ENCODE results near the gene HECTD1.
"Not testable (repeated sequence)": the region's sequence is repeated elsewhere in the genome, so short reads cannot be mapped to it uniquely, and the experiment has no call there.

Gene HECTD1

DNA sequence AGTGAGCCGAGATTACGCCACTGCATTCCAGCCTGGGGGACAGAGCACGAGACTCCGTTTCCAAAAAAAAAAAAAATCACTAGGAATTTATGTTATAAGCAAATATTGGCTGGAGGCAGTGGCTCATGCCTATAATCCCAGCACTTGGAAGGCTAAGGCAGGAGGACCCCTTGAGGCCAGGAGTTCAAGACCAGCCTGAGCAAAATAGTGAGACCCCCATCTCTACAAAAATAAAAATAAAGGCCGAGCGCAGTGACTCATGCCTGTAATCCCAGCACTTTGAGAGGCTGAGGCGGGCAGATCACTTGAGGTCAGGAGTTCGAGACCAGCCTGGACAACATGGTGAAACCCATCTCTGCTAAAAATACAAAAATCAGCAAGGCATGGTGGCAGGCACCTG lies 144.7 kb downstream of the HECTD1 start:
- not testable (repeated sequence) for H3K27ac ChIP-seq (ENCODE audit: insufficient read depth, low read length, poor library complexity, severe bottlenecking); H3K36me3 ChIP-seq (ENCODE audit: control insufficient read depth, insufficient read depth, low read length); DNase-seq; H3K4me3 ChIP-seq (ENCODE audit: insufficient read depth, low read depth, low read length, poor library complexity, severe bottlenecking); H3K4me1 ChIP-seq (ENCODE audit: control insufficient read depth, insufficient read depth, low read length, poor library complexity, severe bottlenecking); H3K9me3 ChIP-seq (ENCODE audit: control insufficient read depth, low read length); H3K27me3 ChIP-seq (replicated peaks; ENCODE audit: control insufficient read depth, insufficient read depth, low read length, poor library complexity, severe bottlenecking)

DNA sequence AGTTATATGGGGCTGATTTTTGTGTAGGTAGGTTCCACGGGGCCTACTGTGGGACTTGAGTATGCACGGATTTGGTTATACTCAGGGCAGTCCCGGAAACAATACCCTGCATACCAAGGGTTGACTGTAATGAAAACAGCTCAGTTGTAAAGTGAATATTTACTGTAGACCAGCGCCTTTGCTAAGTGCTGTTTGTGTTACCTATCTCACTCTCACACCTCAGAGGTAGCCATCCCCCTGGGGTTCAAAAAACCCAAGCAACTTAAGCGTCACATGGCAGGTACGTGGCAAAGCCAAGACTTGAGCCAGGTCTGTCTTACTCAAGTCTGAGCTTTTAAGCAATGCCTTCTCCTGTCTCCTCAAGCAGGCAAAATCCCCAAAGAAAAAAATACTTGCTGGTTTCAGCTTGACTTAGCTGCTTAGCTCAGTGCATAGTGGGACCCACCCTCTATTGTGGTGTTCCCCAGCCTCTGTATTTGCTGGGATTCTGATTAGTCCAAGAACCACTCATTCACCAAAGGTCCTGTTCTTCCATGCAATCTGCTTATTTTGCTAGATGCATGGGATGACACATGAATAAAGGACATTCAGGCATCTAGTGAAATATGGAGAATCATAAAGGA lies 147.2 kb downstream of the HECTD1 start:
- H3K27me3 ChIP-seq (replicated peaks; ENCODE audit: control insufficient read depth, insufficient read depth, low read length, poor library complexity, severe bottlenecking), result no peaks in the 10 kb centered on the region
- no peak overlapping the region for H3K27ac ChIP-seq (ENCODE audit: insufficient read depth, low read length, poor library complexity, severe bottlenecking)
- H3K4me1 ChIP-seq (ENCODE audit: control insufficient read depth, insufficient read depth, low read length, poor library complexity, severe bottlenecking), result no peaks in the 10 kb centered on the region
- no peaks in the 10 kb centered on the region for H3K9me3 ChIP-seq (ENCODE audit: control insufficient read depth, low read length)
- no peak for DNase-seq
- no peaks in the 10 kb centered on the region for H3K36me3 ChIP-seq (ENCODE audit: control insufficient read depth, insufficient read depth, low read length)
- no peak overlapping the region for H3K4me3 ChIP-seq (ENCODE audit: insufficient read depth, low read depth, low read length, poor library complexity, severe bottlenecking)

GRCh38 chr14:31059152-31059924 lies 148.3 kb downstream of the HECTD1 start:
- H3K4me3 ChIP-seq (ENCODE audit: insufficient read depth, low read depth, low read length, poor library complexity, severe bottlenecking), result no peak overlapping the region
- no peaks in the 10 kb centered on the region for H3K27me3 ChIP-seq (replicated peaks; ENCODE audit: control insufficient read depth, insufficient read depth, low read length, poor library complexity, severe bottlenecking)
- H3K4me1 ChIP-seq (ENCODE audit: control insufficient read depth, insufficient read depth, low read length, poor library complexity, severe bottlenecking), result no peaks in the 10 kb centered on the region
- no peaks in the 10 kb centered on the region for H3K36me3 ChIP-seq (ENCODE audit: control insufficient read depth, insufficient read depth, low read length)
- no peaks in the 10 kb centered on the region for H3K9me3 ChIP-seq (ENCODE audit: control insufficient read depth, low read length)
- H3K27ac ChIP-seq (ENCODE audit: insufficient read depth, low read length, poor library complexity, severe bottlenecking), result no peak overlapping the region
- DNase-seq, result no peak

DNA sequence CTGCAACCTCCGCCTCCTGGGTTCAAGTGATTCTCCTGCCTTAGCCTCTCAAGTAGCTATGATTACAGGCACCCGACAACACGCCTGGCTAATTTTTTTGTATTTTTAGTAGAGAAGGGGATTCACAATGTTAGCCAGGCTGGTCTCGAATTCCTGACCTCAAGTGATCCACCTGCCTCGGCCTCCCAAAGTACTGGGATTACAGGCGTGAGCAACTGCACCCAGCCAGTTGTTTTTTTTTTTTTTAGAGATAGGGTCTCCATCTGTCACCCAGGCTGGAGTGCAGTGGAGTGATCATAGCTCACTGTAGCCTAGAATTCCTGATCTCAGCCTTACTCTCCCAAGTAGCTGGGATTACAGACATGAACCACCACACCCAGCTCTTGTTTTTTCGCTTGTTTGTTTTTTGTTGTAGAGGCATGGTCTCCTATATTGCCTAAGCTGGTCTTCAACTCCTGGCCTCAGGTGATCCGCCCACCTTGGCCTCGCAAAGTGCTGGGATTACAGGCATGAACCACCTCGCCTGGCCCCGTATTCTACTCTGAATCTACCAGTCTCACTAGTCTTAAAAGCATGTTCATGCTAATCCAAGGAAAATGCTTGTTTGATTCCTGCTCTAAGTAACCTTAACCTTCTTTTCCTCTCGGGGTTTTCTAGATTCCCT lies 149.8 kb downstream of the HECTD1 start:
- no peaks in the 10 kb centered on the region for H3K27me3 ChIP-seq (replicated peaks; ENCODE audit: control insufficient read depth, insufficient read depth, low read length, poor library complexity, severe bottlenecking)
- no peaks in the 10 kb centered on the region for H3K36me3 ChIP-seq (ENCODE audit: control insufficient read depth, insufficient read depth, low read length)
- no peaks in the 10 kb centered on the region for H3K4me1 ChIP-seq (ENCODE audit: control insufficient read depth, insufficient read depth, low read length, poor library complexity, severe bottlenecking)
- H3K4me3 ChIP-seq (ENCODE audit: insufficient read depth, low read depth, low read length, poor library complexity, severe bottlenecking), result no peak overlapping the region
- no peak overlapping the region for H3K27ac ChIP-seq (ENCODE audit: insufficient read depth, low read length, poor library complexity, severe bottlenecking)
- H3K9me3 ChIP-seq (ENCODE audit: control insufficient read depth, low read length), result no peaks in the 10 kb centered on the region
- DNase-seq, result no peak

- Histone ChIP-seq H3K4me1 (ENCODE audit: control insufficient read depth, insufficient read depth, low read length, poor library complexity, severe bottlenecking) (no peaks in the 10 kb centered on the region), H3K4me3 (ENCODE audit: insufficient read depth, low read depth, low read length, poor library complexity, severe bottlenecking) (no peak overlapping the region), H3K27me3 (replicated peaks; ENCODE audit: control insufficient read depth, insufficient read depth, low read length, poor library complexity, severe bottlenecking) (no peaks in the 10 kb centered on the region), H3K9me3 (ENCODE audit: control insufficient read depth, low read length) (no peaks in the 10 kb centered on the region), H3K27ac (ENCODE audit: insufficient read depth, low read length, poor library complexity, severe bottlenecking) (no peak overlapping the region), H3K36me3 (ENCODE audit: control insufficient read depth, insufficient read depth, low read length) (no peaks in the 10 kb centered on the region)
- no peak for DNase-seq
Measured at GRCh38 chr14:31057035-31057434, 150.6 kb downstream of the HECTD1 start.

GRCh38 chr14:31052905-31053586 lies 154.5 kb downstream of the HECTD1 start:
- H3K27ac ChIP-seq (ENCODE audit: insufficient read depth, low read length, poor library complexity, severe bottlenecking); H3K4me1 ChIP-seq (ENCODE audit: control insufficient read depth, insufficient read depth, low read length, poor library complexity, severe bottlenecking); H3K36me3 ChIP-seq (ENCODE audit: control insufficient read depth, insufficient read depth, low read length); DNase-seq; H3K9me3 ChIP-seq (ENCODE audit: control insufficient read depth, low read length); H3K4me3 ChIP-seq (ENCODE audit: insufficient read depth, low read depth, low read length, poor library complexity, severe bottlenecking); H3K27me3 ChIP-seq (replicated peaks; ENCODE audit: control insufficient read depth, insufficient read depth, low read length, poor library complexity, severe bottlenecking): not testable (repeated sequence)

DNA sequence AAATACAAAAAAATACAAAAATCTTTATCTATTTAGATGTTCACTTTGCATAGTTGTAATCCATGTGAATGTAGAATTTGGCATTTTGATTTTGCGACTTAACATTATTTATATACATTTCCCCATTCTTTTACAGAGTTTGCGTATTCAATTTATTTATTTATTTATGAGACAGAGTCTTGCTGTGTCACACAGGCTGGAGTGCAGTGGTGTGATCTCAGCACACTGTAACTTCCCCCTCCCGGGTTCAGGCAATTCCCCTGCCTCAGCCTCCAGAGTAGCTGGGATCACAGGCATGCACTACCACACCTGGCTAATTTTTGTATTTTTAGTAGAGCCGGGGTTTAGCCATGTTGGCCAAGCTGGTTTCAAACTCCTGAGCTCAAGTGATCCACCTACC lies 156.1 kb downstream of the HECTD1 start:
- H3K27ac ChIP-seq (ENCODE audit: insufficient read depth, low read length, poor library complexity, severe bottlenecking), result no peak overlapping the region
- no peak for DNase-seq
- no peaks in the 10 kb centered on the region for H3K4me1 ChIP-seq (ENCODE audit: control insufficient read depth, insufficient read depth, low read length, poor library complexity, severe bottlenecking)
- H3K4me3 ChIP-seq (ENCODE audit: insufficient read depth, low read depth, low read length, poor library complexity, severe bottlenecking), result no peak overlapping the region
- no peaks in the 10 kb centered on the region for H3K9me3 ChIP-seq (ENCODE audit: control insufficient read depth, low read length)
- H3K36me3 ChIP-seq (ENCODE audit: control insufficient read depth, insufficient read depth, low read length), result no peaks in the 10 kb centered on the region
- no peaks in the 10 kb centered on the region for H3K27me3 ChIP-seq (replicated peaks; ENCODE audit: control insufficient read depth, insufficient read depth, low read length, poor library complexity, severe bottlenecking)

DNA sequence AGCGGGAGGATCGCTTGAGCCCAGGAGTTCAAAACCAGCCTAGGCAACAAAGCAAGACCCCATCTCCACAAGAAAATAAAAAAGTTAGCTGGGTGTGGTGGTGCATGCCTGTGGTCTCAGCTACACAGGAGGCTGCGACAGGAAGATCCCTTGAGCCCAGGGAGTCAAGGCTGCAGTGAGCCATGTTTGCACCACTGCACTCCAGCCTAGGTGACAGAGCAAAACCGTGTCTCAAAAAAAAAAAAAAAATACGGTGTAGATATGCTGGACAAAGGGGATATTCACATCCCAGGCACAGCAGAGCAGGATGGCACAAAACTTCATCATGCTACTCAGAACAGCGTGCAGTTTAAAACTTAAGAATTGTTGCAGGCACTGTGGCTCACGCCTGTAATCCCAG lies 156.6 kb downstream of the HECTD1 start:
- DNase-seq, result no peak
- Histone ChIP-seq H3K9me3 (ENCODE audit: control insufficient read depth, low read length) (no peaks in the 10 kb centered on the region), H3K36me3 (ENCODE audit: control insufficient read depth, insufficient read depth, low read length) (no peaks in the 10 kb centered on the region), H3K4me1 (ENCODE audit: control insufficient read depth, insufficient read depth, low read length, poor library complexity, severe bottlenecking) (no peaks in the 10 kb centered on the region), H3K27ac (ENCODE audit: insufficient read depth, low read length, poor library complexity, severe bottlenecking) (no peak overlapping the region), H3K27me3 (replicated peaks; ENCODE audit: control insufficient read depth, insufficient read depth, low read length, poor library complexity, severe bottlenecking) (no peaks in the 10 kb centered on the region), H3K4me3 (ENCODE audit: insufficient read depth, low read depth, low read length, poor library complexity, severe bottlenecking) (no peak overlapping the region)
